OCI-LY1 (cell line): ENCODE results near the gene GATC.

Experiments used
- H2AFZ ChIP-seq: fragments of 200-600 bp; sonication (generic), shearing (Covaris generic); 2 replicates; pipeline ENCODE4 v1.6.0; 2014; ENCODE audit warnings: antibody characterized with exemption, mild to moderate bottlenecking, low read length
- H3F3A ChIP-seq: fragments of 200-600 bp; sonication (generic), shearing (Covaris generic); 2 replicates; pipeline ENCODE4 v1.6.0; 2014; ENCODE audit warnings: mild to moderate bottlenecking, antibody characterized with exemption, low read length, moderate library complexity; ENCODE audit not compliant: insufficient read depth
- H3K27ac ChIP-seq: fragments of 200-600 bp; sonication (generic); 2 replicates; pipeline ENCODE4 v1.5.1; 2014; ENCODE audit warnings: low read length, mixed run types, mild to moderate bottlenecking, low read depth; ENCODE audit not compliant: poor library complexity, severe bottlenecking
- H3K27me3 ChIP-seq: fragments of 200-600 bp; sonication (generic); 2 replicates; pipeline ENCODE4 v1.6.0; 2014; ENCODE audit warnings: antibody characterized with exemption, mild to moderate bottlenecking, low read length, moderate library complexity; ENCODE audit not compliant: insufficient read depth
- H3K36me3 ChIP-seq: fragments of 200-600 bp; sonication (generic); 2 replicates; pipeline ENCODE4 v1.6.1; 2014; ENCODE audit warnings: mild to moderate bottlenecking, antibody characterized with exemption, low read length, moderate library complexity, mixed read lengths; ENCODE audit not compliant: insufficient read depth
- H3K4me1 ChIP-seq: fragments of 200-600 bp; sonication (generic); 2 replicates; pipeline ENCODE4 v1.5.1; 2014; ENCODE audit warnings: mild to moderate bottlenecking, low read length, moderate library complexity; ENCODE audit not compliant: insufficient read depth, severe bottlenecking
- H3K4me2 ChIP-seq: fragments of 200-600 bp; sonication (generic), shearing (Covaris generic); 2 replicates; pipeline ENCODE4 v1.6.1; 2014; ENCODE audit warnings: low read length
- H3K4me3 ChIP-seq: fragments of 200-600 bp; sonication (generic); 2 replicates; pipeline ENCODE4 v1.5.1; 2014; ENCODE audit warnings: low read length, low read depth, mild to moderate bottlenecking, mixed read lengths; ENCODE audit not compliant: poor library complexity, severe bottlenecking
- H3K79me2 ChIP-seq: fragments of 200-600 bp; shearing (Covaris generic); 2 replicates; pipeline ENCODE4 v1.6.1; 2016; ENCODE audit warnings: mixed run types, low read length, mixed read lengths; ENCODE audit not compliant: insufficient read depth
- H3K9ac ChIP-seq: fragments of 200-600 bp; sonication (generic), shearing (Covaris generic); 2 replicates; pipeline ENCODE4 v1.6.1; 2014; ENCODE audit warnings: mild to moderate bottlenecking, low read length, mixed read lengths
- H3K9me2 ChIP-seq: fragments of 200-600 bp; sonication (generic), shearing (Covaris generic); 2 replicates; pipeline ENCODE4 v1.6.1; 2014; ENCODE audit warnings: low read depth, mild to moderate bottlenecking, low read length, mixed read lengths
- H3K9me3 ChIP-seq: fragments of 200-600 bp; shearing (Covaris generic); 2 replicates; pipeline ENCODE4 v1.6.1; 2014; ENCODE audit warnings: low read length, mixed read lengths
- H4K20me1 ChIP-seq: fragments of 200-600 bp; sonication (generic), shearing (Covaris generic); 2 replicates; pipeline ENCODE4 v1.6.0; 2016; ENCODE audit warnings: mild to moderate bottlenecking, low read length; ENCODE audit not compliant: insufficient read depth
- EZH2 ChIP-seq: fragments of 200-600 bp; sonication (generic), shearing (Covaris generic); IDR thresholded peaks from 2 replicates; pipeline ENCODE4 v1.8.0; 2017; ENCODE audit warnings: borderline replicate concordance, mixed run types, mild to moderate bottlenecking, antibody characterized with exemption, low read length, moderate library complexity, mixed read lengths
- TF ChIP-seq, protein P1 (sequence below): fragments of 200-600 bp; sonication (generic), shearing (Covaris generic); IDR thresholded peaks from 2 replicates; pipeline ENCODE4 v1.5.1; 2017; ENCODE audit warnings: mild to moderate bottlenecking, antibody characterized with exemption, low read length, moderate library complexity, mixed read lengths

The GATC gene

DNA sequence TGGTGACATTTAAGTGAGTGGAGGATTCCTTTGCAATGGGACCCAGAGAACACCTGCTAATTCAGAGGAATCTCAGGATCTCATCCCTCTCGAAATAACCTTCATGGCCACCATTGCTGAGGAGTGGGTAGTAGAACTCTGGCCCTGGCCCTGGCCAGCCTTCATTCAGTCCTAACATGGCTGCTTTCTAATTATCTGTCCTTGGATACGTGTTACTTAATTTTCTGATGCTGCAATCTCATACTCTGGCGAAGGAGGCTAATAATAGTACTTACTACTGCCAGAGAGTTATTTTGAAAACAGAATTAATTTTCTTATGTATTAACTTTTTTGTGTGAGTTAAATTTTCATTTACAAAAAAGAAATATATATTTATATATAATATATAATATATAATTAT is 20.4 kb upstream of the GATC start:
- Histone ChIP-seq H3K9ac (no peak overlapping the region), H3K4me2 (no peak overlapping the region), H2AFZ (no peak overlapping the region), H3K27ac (no peak overlapping the region), H3K4me1 (no peaks in the 10 kb centered on the region), H3K36me3 (no peaks in the 10 kb centered on the region), H3K79me2 (no peaks in the 10 kb centered on the region), H3K9me2 (no peaks in the 10 kb centered on the region), H4K20me1 (no peaks in the 10 kb centered on the region), H3K27me3 (peaks cover 5% of the 10 kb centered on the region; the same call in 1 of the 2 replicates), H3K9me3 (no peaks in the 10 kb centered on the region), H3K4me3 (no peak overlapping the region), H3F3A (no peaks in the 10 kb centered on the region)
- TF ChIP-seq, protein P1, sequence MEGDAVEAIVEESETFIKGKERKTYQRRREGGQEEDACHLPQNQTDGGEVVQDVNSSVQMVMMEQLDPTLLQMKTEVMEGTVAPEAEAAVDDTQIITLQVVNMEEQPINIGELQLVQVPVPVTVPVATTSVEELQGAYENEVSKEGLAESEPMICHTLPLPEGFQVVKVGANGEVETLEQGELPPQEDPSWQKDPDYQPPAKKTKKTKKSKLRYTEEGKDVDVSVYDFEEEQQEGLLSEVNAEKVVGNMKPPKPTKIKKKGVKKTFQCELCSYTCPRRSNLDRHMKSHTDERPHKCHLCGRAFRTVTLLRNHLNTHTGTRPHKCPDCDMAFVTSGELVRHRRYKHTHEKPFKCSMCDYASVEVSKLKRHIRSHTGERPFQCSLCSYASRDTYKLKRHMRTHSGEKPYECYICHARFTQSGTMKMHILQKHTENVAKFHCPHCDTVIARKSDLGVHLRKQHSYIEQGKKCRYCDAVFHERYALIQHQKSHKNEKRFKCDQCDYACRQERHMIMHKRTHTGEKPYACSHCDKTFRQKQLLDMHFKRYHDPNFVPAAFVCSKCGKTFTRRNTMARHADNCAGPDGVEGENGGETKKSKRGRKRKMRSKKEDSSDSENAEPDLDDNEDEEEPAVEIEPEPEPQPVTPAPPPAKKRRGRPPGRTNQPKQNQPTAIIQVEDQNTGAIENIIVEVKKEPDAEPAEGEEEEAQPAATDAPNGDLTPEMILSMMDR, result no peak
- no peak for TF ChIP-seq EZH2

DNA sequence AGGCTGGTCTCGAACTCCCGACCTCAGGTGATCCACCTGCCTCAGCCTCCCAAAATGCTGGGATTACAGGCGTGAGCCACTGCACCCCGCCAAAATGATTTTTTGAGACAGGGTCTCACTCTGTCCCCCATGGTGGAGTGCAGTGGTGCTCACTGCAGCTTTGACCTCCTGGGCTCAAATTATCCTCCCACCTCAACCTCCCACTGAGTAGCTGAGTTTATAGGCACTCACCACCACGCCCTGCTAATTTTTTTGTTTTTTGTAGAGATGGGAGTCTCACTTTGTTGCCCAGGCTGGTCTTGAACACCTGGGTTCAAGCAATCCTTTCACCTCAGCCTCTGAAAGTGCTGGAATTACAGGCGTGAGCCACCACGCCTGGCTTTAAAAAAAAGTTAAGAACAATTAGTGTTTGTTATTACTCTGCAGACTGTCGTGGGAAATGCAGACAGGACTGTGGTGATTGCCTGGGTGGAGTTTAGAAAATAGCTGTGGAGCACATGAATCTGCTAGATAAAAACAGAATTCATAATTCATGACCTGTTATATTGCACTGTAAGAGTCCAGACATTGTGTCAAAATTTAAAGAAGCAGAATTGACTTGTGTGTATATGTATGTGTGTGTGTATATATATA is 17.5 kb upstream of the GATC start:
- TF ChIP-seq, protein P1, result no peak
- TF ChIP-seq EZH2, result no peak
- H3K79me2 ChIP-seq, result no peaks in the 10 kb centered on the region
- no peak overlapping the region for H3K4me3 ChIP-seq
- H3K4me2 ChIP-seq, result no peak overlapping the region
- no peak overlapping the region for H3K27ac ChIP-seq
- H4K20me1 ChIP-seq, result no peaks in the 10 kb centered on the region
- no peaks in the 10 kb centered on the region for H3F3A ChIP-seq
- no peak overlapping the region for H3K9ac ChIP-seq
- H3K27me3 ChIP-seq, result peaks cover 5% of the 10 kb centered on the region; the same call in 1 of the 2 replicates
- H3K9me3 ChIP-seq, result no peaks in the 10 kb centered on the region
- H2AFZ ChIP-seq, result no peak overlapping the region
- no peaks in the 10 kb centered on the region for H3K4me1 ChIP-seq
- no peaks in the 10 kb centered on the region for H3K36me3 ChIP-seq
- no peaks in the 10 kb centered on the region for H3K9me2 ChIP-seq

DNA sequence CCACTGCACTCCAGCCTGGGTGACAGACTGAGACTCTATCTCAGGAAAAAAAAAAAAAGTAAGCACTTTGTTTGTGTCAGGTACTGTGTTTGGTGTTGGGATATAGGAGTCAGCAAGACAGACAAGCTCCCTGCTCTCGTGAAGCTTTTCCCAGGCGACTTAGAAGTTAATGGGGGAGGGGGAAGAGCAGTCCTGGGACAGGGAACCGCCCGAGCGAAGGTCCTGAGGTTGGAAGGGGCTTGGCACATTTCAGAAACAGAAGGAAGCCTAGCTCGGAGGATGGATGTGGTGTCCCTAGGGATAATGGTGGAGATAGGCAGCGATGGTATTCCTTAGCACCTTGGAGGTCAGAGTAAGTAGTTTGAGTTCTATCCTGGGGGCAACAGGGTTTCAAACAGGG is 16.9 kb upstream of the GATC start:
- Histone ChIP-seq H3K36me3 (no peaks in the 10 kb centered on the region), H3K4me2 (no peak overlapping the region), H3K9me2 (no peaks in the 10 kb centered on the region), H3K27ac (no peak overlapping the region), H3K4me1 (no peaks in the 10 kb centered on the region), H3K9me3 (no peaks in the 10 kb centered on the region), H4K20me1 (no peaks in the 10 kb centered on the region), H2AFZ (no peak overlapping the region), H3K79me2 (no peaks in the 10 kb centered on the region), H3K27me3 (peaks cover 5% of the 10 kb centered on the region; the same call in 1 of the 2 replicates), H3K9ac (no peak overlapping the region), H3F3A (no peaks in the 10 kb centered on the region), H3K4me3 (no peak overlapping the region)
- TF ChIP-seq, protein P1, result no peak
- no peak for TF ChIP-seq EZH2
